NAMALWA (cell line): ENCODE measurements around the gene DLD.
"Not testable (repeated sequence)": the region's sequence is repeated elsewhere in the genome, so short reads cannot be mapped to it uniquely, and the experiment has no call there.

Experiments
- DNase-seq: peaks from one replicate; pipeline ENCODE4 v3.0.0-alpha.2; 2015; ENCODE audit warnings: low spot score

DLD gene

DNA sequence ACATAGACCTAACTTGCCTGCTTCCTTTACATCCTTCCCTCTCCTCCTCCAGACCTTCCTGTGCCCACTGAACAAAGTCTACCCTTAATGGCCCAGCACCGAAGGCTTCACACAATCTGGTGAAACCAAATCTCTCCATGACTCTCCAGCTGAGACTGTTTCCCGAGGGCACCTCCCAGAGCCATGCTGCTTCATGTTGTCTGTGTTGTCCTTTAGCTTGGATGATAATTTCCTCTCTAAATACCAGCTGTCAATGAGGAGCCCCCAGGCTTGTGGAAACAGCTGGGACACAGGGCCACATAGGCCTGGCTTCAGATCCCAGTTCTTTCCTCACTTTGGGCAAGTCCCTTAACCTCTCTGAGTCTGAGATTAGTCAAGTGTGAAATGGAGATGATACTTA, 54.3 kb downstream of the DLD start:
- no peak for DNase-seq

DNA sequence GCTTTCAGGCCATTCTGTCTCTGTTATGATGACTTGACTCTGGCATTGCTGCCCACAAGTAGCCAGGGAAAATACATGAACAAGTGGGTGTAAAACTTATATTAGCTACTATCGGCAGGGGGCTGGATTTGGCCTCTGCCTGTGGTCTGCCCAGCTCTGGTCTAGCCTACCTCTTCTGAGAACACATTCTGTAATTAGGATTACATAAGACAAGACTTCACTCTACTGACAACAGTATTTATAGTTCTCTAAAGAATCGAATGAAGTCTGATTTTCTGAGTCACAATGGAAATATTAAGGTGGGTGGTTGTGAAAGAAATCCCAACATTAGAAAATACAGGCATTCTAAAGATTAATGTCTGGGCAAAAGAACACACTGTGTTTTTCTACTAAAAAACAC, 55.5 kb downstream of the DLD start:
- DNase-seq: no peak

DNA sequence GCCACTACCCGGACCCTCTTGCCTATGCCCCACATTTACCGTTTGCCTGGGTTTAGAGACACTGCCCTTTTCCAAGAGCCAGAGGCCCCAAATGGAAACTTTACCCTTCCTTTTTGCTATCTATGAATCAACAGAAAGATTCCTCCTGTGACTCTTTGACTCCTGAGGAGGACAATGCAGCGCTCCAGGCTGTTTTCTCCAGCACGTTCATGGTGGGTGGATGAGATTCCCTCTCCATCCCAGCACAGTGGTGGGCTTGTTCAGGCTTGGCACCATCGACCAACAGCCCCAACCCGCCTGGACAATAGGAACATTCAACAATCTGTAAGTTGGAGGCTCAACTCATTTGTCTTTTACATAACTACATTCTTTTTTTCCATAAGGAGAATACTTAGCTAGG, 55.9 kb downstream of the DLD start:
- no peak for DNase-seq

DNA sequence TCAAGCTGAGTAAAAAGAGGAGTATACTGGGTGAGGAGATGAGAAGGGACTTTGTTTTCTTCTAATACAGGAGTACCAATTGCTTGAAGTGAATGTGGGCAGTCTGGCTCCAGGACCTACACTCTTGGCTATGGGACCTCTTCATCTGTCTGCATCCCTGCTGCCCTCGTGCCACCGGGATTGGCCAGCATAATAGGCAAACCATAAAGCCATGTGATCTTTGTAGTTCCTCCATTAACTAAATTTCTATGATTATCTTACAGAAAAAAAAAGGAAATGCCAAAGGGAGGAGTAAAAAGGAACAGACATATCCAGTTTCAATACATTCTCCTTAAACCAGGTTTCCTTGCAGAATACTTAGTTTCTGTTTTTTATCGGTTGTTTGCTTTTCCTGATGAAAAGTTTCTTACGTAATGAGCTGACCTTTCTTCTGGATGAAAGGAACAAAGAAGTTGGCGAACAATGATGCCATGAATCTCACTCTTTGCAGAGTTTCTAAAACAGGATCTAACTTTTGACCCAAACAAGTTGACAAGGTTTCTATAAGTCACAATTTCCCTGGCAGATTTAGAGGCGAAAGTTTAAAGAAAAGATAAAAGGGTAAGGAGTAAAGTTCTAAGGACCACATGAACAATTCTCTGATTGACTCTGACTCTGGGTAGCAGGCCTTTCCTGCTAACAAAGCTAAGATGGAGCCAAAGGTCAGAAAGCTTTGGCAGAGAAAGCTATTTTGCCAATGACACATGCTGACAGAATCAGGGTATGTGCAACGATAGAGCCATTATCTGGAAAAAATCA, 57.9 kb downstream of the DLD start:
- DNase-seq: no peak

DNA sequence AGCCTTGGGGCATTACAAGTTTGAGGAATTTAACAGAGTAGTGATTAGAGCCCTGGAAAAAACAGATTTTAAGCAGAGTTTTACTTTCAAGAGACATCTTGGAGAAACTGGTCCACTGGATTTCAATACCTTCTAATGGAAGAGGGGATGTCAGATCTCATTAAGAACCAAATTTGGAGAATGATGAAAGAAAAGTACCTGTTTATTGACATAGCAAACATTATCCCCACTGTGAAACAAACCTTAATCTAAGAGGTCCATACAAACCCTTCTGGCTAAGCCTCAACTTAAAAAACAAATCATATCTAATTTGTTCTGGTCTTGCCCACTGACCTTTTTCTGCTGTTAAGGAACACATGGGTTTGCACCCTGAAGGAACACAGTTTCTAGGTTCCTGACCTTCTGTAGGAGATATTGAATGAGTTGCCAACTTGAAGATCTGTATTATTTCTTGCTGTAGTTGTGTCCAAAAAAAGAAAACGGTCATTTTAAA, 58.5 kb downstream of the DLD start:
- DNase-seq: no peak

DNA sequence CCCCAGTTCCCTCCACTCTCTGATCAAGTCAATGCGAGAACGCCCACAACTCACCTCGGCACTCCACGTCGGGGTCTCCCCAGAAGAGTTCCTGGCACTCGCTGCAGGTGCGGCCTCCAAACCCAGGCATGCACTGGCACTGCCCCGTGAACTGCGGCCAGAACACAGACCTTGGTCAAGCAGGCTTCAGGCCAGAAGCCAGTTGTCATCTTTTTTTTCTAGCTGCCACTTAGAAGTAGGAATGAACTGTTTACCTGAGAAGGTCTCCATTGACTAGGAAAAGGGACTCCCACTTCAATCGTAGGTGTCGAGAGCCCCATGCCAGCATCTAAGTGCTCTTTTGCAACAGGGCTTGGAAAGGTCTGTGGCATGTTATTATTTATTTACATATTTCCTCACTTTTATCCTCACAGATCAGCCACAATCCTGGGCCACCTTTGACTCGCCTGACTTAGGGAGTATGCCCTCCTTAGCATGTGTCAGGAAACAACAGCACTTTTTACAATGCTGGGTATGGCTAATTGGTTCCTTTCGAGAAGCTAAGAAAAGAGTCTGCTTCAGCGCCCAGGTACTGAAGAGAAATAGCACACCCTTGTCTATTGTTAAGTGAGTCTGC, 60.3 kb downstream of the DLD start:
- DNase-seq: no peak

DNA sequence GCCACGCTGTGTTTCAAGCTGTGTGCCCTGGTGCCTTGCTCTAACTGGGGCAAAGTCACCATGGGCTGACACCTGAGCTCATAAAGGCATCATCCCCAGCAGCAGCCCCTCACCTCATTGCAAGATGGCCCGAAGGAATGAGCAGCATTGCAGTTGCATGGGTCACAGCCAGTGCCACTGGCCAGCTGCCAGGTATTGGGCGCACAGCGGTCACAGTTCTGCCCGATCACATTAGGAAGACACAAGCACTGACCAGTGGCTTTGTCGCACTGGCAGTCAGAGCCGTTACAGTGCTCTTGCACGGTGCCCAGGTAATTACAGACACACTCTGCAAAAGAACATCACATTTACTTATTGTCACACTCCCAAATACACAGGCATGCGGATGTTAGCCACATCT, 60.9 kb downstream of the DLD start:
- DNase-seq: no peak

DNA sequence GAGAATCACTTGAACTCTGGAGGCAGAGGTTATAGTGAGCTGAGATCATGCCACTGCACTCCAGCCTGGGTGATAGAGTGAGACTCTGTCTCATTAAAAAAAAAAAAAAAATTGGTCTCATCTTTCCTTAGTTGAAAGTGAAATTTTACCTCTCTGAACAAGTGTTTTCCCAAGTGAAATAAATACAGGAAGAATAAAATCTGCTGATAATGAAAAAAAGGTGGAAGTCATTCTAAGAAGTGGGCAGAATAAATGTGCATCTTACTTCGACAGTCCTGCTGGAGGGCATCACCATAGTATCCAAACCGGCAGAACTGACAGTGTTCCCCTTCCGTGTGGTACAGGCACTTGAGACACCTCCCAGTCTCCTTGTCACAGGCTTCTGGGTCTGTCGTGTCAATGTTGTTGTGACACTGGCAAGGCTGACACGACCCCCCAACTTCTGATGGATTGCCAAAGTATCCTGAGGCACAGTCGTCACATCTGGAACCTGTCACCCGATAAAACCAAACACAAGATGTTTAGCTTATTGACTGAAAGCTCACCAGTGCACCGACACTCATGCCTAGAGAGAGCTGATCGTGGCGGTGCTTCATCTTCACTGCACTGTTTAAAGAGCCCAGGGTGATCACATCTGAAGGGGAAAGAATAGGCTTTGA, 62.4 kb downstream of the DLD start:
- no peak for DNase-seq

DNA sequence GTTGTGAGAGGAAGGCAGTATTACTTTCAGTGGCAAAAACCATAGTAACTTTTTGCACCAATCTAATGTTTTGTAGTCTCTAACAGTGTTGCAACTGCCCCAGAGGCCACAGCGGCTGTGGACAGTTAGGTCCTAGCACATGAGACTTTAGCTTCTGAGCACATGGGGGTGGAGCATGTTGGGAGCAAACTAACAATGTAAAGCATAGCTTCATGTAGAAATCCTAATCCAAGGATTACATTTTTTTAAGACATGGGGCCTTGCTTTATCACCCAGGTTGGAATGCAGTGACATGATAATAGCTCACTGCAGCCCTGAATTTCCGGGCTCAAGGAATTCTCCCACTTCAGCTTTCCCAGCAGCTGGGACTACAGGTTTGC, 62.9 kb downstream of the DLD start:
- DNase-seq: no peak

DNA sequence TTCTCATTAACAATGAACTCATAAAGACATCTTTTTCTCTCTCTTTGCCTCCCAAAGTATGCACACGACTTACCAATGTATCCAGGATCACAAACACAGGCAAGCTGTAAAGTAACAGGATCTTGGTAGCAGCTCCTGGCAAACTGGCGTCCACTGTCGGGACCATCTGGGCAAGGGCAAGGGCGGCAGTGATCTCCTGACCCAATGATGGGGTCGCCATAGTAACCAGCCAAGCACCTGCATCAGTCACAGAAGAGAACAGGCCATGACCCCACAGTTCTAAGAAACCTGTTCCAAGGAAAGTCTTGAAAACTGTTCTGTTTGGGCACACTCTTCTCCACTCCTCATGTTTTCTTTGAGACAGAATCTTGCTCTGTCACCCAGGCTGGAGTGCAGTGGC, 64.4 kb downstream of the DLD start:
- DNase-seq: no peak

DNA sequence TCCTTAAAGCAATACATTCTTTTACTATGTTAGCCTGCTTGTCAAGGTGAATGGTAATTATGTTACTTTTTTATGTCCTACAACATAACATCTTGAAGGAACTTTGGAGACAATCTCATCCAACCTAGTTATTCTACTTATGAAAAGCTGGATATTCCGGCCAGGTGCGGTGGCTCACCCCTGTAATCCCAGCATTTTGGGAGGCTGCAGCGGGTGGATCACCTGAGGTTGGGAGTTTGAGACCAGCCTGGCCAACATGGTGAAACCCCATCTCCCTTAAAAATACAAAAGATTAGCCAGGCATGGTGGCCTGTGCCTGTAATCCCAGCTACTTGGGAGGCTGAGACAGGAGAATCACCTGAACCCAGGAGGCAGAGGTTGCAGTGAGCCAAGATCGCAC, 66.0 kb downstream of the DLD start:
- DNase-seq: not testable (repeated sequence)

DNA sequence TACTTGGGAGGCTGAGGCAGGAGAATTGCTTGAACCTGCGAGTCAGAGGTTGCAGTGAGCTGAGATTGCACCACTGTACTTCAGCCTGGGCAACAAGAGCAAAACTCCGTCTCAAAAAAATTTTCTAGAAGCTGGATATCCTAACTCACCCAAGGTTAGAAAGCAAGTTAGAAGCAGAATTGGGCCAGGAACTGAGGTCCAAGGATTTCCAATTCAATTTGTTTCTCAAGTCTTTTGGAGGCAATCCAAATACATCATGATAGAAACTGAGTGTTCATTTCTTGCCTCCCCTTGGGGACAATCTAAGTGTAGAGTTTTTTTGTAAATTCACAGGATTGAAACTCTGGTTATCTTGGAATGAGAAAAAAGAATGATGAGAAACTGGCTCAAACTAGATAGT, 66.5 kb downstream of the DLD start:
- DNase-seq: no peak

DNA sequence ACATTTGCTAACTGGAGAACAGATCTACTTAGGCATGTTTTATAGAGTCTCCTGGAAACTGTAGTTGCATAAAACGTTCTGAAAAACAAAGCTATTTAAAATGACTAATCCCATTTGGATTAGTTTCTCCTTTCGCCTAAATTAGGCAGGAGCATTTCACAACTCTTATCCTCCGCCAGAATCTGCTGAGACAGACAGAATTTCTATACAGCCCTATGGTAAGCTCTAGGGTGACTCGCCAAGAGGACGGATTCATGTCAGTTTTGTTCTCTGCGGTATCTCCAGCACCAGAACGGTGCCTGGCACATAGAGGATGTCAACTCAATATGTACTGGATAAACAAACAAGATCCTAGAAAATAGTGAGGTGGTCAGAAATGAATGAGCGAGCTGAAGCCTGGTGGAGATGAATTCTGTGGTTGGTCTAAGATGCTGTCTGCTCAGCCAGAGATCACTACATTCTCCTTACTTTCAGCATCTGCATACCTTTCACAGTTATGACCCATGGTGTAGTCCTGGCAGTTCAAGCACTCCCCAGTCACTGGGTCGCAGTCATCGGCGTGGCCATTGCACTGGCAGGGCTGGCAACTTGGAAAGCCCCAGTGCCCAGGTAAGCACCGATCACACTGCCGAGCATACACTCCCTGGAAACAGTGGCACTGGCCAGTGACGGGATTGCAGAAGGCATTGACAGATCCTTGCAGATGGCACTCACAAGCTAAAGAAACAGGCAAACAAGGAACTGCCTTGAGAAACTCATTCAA, 68.0 kb downstream of the DLD start:
- no peak for DNase-seq

DNA sequence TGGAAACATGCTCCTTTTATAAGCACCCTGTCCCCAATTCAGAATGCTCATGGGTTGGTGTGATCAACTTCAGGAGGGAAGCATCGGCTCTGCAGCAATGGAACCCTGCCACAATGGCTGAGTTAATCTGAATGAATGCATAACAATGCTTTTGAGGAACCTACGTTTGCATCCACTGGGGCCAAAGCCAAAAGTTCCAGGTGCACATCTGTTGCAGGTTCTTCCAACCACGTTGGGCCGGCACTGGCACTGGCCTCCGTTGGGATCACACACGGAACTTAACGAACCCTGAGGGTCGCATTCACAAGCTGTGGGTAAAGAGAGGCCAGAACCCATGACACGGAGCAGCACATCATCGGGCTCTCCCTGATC, 68.5 kb downstream of the DLD start:
- no peak for DNase-seq

DNA sequence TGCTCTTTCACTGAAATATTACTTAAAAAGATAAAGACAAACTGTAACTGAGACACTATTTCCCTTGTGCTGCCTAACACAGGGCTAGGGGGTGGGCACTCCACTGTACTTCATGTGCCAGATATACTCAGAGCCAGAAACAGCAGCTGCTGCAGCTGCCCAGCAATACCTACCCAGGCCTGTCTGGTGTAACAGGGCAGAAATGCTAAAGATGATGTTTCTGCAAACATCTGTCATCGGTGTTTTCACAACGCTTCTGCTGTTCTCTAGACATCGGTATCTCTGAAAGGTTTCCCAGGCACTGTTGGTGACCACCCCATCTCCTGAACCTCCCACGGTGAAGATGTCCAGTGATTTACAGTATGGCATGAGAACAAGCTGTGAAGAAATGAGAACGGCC, 69.3 kb downstream of the DLD start:
- DNase-seq: no peak

DNA sequence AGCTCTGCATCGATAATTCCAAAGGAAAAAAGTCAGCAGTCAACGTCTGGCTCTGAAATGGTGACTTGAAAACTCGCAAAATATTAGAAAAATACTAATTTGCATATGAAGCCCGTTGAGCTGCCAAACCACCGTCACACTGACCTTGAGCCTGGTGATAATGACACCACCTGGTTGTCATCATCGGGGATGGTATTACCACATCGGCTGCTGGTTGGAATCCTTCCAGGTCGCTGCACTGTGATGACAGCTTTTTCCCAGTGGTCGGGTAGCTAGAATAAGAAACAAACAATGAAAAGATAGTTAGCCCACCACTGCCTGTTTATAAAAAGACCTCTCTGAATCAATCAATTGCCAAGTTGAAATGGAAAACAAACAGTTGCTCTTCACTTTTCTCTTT, 70.4 kb downstream of the DLD start:
- DNase-seq: no peak

DNA sequence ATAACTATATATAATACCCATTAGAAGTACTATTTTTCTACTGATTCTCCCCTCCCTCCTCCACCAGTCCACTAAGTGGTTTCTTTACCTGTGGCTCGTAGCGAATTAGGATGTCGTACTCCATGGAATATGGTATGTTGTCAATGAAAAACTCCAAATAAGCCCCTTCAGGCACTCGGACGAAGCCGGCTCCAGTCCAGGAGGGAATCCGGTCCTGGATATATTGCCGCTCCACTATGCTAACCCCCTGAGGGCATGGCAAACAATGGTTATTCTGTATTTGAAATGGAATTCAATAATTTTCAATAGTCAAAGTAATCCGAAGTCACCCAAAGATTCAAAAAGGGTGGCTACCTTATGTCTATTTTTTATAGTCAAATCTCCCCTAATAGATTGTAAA, 71.8 kb downstream of the DLD start:
- no peak for DNase-seq

DNA sequence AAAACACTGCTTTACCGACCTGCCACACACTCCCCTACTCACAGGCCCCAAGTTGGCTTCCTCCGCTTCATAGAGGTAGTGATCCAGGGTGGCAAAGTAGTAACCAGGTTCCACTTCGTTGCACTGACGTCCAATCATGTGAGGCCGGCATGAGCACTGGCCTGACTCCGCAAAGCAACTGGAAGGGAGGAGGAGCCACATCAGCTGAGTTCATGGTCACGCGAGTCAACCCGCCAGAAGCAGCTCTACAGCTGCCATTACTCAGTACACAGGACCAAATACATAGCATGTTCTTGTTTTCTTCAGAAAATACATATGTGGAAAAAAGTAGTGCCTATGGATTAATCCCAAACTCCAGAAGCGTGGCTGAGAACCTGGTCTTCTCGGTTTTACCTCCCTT, 73.5 kb downstream of the DLD start:
- no peak for DNase-seq

DNA sequence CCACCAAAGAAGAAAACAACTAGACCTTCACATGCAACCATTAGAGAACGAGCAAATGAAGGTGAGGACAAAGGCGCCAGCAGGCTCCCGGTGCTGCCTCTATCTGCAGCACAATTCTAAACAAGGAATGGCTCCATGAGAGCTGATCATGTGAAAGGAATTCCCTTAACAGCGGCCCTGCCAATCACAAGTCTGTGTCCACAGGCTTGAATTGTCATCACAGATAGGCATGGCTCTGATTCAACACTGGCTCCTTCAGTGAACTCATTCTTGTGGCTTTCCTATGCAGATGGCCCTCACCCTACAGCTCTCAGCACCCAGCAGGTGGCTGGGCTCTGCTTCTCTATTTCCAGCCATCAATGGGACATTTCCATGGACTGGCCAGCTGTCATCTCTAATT, 75.7 kb downstream of the DLD start:
- no peak for DNase-seq

DNA sequence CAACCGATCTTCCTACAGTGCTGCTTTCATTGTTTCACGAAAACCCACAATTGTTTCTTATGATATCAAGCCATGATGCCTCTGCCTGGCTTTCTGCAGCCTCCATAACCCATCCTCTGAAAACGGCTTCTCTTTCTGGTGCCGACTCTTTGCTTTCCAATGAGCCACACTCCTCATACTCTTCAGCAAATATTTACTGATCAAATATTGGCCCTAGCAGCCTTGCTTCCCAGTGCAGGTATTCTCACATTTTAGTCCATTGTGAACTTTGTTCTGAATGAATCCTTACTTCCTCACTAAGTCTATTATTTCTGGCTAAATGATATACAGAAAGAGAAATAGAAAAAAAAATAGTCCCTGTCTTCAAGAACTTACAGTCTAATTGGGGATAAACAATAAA, 76.4 kb downstream of the DLD start:
- no peak for DNase-seq

DNA sequence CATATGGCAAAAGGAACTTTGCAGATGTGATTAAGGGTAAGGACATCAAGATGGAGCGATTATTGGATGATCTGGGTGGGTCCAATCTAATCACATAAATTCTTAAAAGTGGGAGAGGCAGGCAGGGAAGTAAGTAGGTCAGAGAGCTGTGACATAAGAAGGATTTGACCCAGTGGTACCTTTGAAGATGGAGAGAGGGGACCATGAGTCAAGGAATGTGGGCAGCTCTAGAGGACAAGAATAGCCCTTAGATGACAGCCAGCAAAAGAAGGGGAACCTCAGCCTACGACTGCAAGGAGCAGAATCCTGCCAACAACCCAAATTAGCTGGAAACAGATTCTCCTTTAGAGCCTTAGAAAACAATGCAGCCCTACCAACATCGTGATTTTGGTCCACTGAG, 77.5 kb downstream of the DLD start:
- no peak for DNase-seq

DNA sequence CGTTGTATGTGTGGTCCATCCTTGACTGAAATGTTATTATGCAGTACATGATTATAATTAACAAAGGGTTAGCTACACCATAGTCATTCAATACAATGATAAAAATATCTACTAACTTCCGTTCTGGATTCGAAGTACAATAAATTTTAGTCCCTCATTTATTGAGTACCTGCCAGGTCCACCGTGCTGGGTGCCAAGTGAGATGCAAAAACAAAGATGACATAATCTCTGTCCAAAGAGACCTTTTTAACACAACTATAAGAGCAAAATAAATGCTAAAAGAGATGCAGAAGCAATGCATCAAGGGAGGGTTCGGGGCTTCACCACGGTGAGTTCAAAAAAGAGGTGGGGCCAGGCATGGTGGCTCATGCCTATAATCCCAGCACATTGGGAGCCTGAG, 78.9 kb downstream of the DLD start:
- DNase-seq: no peak
